Bronchial epithelial cell (primary cell): Measurements from ENCODE around the gene RECQL5. TPM values are rescaled to one million over a fixed set of nuclear protein-coding genes. Genes with fewer than 3 reads are reported as not detected.

Experiments
- DNase-seq: peaks from one replicate; pipeline ENCODE4 v3.0.0-alpha.2; 2010; ENCODE audit warnings: low read depth
- FAIRE-seq: peaks from 2 replicates; lab custom pipeline; 2011; peaks lifted over from hg19 to GRCh38; lab: Jason Lieb, UNC
- H3K27me3 ChIP-seq: 2 replicates; pipeline ENCODE4 v1.5.1; 2011; ENCODE audit warnings: low read length; ENCODE audit not compliant: control insufficient read depth, insufficient read depth
- H3K36me3 ChIP-seq: 2 replicates; pipeline ENCODE4 v1.5.1; 2011; ENCODE audit warnings: low read length; ENCODE audit not compliant: control insufficient read depth, insufficient read depth
- H3K4me3 ChIP-seq: 2 replicates; pipeline ENCODE4 v1.5.1; 2011; ENCODE audit warnings: mild to moderate bottlenecking, low read depth, low read length, control low read depth
- total RNA-seq: library from RNA; depleted of rRNA; stranded (reverse); fragments of >200 nt; gene quantifications from 2 replicates; pipeline ENCODE4 v1.2.1, GENCODE V29; 2014
- TF ChIP-seq, protein P1 (sequence below): IDR thresholded peaks from 2 replicates; pipeline ENCODE4 v1.5.1; 2011; ENCODE audit warnings: mild to moderate bottlenecking, moderate library complexity, low read length, control low read depth, inconsistent platforms; ENCODE audit not compliant: insufficient read depth, severe bottlenecking

RECQL5 gene
- total RNA-seq, 1 donor from 2014 or later, result 11.6 TPM

DNA sequence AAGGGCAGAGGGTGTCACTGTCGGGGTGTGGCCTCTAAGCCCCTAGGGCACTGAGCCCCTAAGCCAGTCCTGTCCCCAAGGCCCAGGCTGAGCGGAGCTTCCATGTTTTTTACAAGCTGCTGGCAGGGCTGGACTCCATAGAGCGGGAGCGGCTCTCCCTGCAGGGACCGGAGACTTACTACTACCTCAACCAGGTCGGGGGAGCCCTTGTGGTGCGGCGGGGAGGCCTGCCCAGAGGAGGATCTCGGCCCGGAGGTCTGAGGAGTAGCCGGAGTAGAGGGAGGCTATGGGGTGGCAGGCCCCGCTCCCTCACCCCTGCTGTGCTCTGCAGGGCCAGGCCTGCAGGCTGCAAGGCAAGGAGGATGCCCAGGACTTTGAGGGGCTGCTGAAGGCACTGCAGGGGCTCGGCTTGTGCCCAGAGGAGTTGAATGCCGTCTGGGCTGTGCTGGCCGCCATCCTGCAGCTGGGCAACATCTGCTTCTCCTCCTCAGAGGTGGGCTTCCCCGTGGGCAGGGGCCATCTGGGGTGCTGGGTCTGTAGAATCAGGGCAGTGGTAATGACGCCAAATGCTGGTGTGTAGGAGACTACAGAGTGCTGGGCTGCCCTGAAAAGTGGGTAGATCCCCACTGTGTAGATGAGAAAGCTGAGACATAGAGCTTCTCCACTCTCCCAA is 74.5 kb downstream of the RECQL5 start:
- FAIRE-seq (no peak), DNase-seq (no peak)
- H3K36me3 ChIP-seq, result no peaks in the 10 kb centered on the region
- TF ChIP-seq, protein P1, sequence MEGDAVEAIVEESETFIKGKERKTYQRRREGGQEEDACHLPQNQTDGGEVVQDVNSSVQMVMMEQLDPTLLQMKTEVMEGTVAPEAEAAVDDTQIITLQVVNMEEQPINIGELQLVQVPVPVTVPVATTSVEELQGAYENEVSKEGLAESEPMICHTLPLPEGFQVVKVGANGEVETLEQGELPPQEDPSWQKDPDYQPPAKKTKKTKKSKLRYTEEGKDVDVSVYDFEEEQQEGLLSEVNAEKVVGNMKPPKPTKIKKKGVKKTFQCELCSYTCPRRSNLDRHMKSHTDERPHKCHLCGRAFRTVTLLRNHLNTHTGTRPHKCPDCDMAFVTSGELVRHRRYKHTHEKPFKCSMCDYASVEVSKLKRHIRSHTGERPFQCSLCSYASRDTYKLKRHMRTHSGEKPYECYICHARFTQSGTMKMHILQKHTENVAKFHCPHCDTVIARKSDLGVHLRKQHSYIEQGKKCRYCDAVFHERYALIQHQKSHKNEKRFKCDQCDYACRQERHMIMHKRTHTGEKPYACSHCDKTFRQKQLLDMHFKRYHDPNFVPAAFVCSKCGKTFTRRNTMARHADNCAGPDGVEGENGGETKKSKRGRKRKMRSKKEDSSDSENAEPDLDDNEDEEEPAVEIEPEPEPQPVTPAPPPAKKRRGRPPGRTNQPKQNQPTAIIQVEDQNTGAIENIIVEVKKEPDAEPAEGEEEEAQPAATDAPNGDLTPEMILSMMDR, result no peak
- H3K4me3 ChIP-seq, result no peak overlapping the region
- peaks cover 12% of the 10 kb centered on the region for H3K27me3 ChIP-seq

DNA sequence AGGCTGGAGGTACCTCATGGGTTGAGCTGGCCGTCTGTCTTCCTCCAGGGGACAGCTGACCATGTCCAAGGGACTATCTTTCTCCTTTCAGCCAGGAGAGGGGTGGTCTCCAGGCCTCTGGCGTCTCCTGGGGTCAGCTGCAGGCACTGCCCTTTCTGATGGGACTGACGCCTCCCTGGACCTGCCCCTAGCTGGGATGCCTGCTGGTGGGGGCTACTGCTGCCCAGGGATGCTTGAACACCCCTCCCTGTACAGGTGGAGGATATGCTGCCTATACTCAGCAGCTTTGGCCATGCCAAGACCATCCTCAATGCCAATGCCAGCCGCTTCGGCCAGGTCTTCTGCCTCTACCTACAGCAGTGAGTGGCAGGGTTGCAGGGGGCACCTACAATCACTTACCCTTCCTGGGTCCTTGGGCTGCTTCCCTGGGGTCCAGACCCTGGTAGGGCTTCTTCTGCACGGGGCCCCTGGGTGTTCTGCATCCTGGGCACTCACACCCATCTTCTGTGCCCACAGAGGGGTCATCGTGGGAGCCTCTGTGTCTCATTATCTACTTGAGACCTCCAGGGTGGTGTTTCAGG is 75.1 kb downstream of the RECQL5 start:
- FAIRE-seq (no peak), DNase-seq (no peak)
- H3K27me3 ChIP-seq, result peaks cover 15% of the 10 kb centered on the region
- no peaks in the 10 kb centered on the region for H3K36me3 ChIP-seq
- TF ChIP-seq, protein P1, result no peak
- H3K4me3 ChIP-seq, result no peak overlapping the region

DNA sequence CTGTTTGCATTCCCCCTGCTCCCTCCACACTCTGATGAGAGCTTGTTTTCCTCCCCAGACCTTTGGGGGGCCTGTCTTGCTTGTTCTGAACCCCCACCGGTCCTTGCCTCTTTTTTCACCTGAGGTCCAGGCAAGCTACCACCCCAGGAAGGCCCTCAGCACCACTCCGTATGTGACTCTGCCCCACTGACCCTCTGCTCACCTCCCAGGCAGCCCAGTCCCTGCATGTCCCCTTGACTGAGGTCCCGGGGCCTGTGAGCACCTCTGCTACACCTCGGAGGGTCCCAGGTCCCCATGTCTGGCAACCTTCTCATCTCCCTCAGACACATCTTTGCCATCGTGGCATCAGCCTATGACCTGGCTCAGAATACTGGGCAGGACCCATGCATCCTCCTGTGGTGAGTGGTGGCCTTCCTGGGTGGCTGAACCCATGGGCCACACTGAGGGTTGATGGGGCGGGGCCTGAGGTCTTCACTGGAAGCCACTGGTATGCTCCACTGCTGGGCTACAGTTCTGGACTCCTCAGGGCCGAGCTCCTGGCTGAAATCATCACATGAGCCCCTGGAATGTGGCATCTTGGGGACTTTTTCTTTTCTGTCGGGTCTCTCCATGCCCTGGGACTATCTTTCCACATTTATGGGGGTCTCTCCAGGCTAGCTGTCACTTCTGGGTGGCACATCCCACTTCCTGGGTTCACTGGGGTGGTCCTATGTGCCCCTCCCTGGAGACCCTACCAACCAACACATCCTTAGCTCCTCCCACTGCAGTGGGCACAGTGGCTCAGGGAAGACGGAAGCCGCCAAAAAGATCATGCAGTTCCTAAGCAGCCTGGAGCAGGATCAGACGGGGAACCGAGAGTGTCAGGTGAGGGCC is 75.9 kb downstream of the RECQL5 start:
- DNase-seq (no peak), FAIRE-seq (no peak)
- H3K27me3 ChIP-seq, result peaks cover 12% of the 10 kb centered on the region
- TF ChIP-seq, protein P1, result no peak
- H3K36me3 ChIP-seq, result no peaks in the 10 kb centered on the region
- no peak overlapping the region for H3K4me3 ChIP-seq

DNA sequence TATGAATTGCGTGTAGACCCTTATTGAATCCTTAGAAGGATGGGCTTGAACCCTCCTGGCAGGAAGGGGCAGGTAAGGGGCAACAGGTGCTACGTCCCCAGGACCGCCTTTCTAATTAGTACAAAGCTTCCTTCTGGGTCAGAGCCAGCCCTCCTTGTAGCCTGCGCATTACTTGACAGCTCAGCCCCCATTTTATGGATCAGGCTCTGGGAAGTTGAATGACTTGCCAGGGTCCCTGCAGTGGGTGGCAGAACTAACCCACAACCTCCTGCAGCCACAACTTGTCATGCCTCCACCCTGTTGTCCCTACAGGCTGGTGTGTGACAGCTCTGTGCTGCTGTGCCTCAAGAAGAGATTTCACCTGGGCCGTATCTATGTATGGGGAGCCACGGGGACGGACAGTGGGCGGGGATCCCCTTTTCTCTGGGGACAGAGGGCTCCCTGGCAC is 76.6 kb downstream of the RECQL5 start:
- DNase-seq (no peak), FAIRE-seq (no peak)
- H3K4me3 ChIP-seq, result no peak overlapping the region
- H3K27me3 ChIP-seq, result peaks cover 12% of the 10 kb centered on the region
- TF ChIP-seq, protein P1, result no peak
- H3K36me3 ChIP-seq, result no peaks in the 10 kb centered on the region

DNA sequence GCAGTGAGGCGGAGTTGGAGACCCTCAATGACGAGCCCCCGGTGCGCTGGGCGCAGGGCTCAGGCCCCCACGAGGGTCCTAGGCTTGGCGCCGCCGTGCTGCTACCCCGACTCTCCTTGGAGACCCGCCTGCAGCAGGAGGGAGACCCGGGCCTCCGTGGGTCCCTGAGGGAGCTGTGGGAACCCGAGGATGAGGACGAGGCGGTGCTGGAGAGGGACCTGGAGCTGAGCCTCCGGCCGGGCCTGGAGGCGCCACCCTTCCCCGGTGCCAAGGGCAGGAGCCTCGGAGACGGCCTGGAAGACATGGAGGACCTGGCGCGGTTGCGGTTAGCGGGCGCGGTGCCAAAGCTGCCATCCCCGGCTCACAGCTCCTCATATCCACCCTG is 77.0 kb downstream of the RECQL5 start:
- no peak for FAIRE-seq
- DNase-seq, result no peak

More for the DNA sequence above, 77.0 kb downstream of the RECQL5 start:
- TF ChIP-seq, protein P1, result no peak
- Histone ChIP-seq H3K36me3 (no peaks in the 10 kb centered on the region), H3K27me3 (peaks cover 12% of the 10 kb centered on the region), H3K4me3 (no peak overlapping the region)
